ENCODE measurements around the gene EIF3I. TPM values are rescaled to one million over a fixed set of nuclear protein-coding genes. Genes with fewer than 3 reads are reported as not detected.

EIF3I gene
- total and polyA plus RNA-seq, 2 of the 13 experiments (the other 11 are each of a cell fraction or from before 2014, with no cell fraction given): 210 to 223 TPM

DNA sequence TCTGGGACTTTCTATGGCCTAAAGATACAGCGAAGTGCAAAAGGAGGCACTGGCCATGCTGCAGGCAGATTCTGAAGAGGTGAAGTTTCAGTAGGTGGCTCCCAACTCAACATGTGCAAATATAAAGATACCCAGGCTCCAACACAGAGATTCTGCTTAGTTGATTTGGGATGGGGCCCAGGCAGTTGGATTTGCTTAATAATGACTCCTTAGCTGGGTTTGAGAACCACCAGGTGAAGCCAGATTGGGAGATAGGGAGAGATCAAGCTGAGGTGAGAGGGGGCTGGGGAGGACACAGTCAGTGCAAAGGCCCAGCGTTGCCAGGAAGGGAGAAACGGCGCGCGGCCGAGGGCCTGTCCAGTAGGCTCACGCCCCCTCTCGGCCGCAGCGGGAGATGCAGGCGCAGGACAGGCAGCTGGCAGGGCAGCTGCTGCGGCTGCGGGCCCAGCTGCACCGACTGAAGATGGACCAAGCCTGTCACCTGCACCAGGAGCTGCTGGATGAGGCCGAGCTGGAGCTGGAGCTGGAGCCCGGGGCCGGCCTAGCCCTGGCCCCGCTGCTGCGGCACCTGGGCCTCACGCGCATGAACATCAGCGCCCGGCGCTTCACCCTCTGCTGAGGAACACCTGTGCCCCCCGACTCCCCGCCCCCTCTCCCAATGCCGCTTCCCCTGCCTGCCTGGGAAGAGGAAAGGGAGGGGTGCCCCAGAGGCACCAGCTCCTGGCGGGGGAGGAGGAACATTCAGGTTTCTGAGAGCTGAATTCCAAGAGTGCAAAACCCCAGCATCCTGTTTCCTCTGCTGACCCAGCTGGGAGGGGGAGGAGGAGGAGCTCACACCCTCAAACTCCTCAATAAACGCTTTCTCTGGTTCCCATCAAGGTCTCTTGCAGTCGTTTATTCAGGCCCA is 26.0 kb downstream of the EIF3I start (continued):
- TF ChIP-seq JDP2 (CRISPR knock-in tag; IDR thresholded peaks at IDR 0.05; ENCODE audit: borderline replicate concordance) (no peak), RNF2 (conservative IDR thresholded peaks at IDR 0.05; ENCODE audit: low read depth) (no peak), NFRKB (IDR thresholded peaks at IDR 0.05) (no peak), SAFB2 (CRISPR knock-in tag; IDR thresholded peaks at IDR 0.05; ENCODE audit: borderline replicate concordance, low read depth) (no peak), KLF9 (CRISPR knock-in tag; IDR thresholded peaks at IDR 0.05; ENCODE audit: low read depth) (no peak), TOE1 (CRISPR knock-in tag; IDR thresholded peaks at IDR 0.05) (no peak), GABPB1 (CRISPR knock-in tag; IDR thresholded peaks at IDR 0.05) (peak; percentile 75), THAP11 (CRISPR knock-in tag; IDR thresholded peaks at IDR 0.05) (peak; percentile 54; the same call in 1 of the 2 replicates), RAD21 (CRISPR knock-in tag; IDR thresholded peaks at IDR 0.05) (peak; percentile 94), HES4 (CRISPR knock-in tag; IDR thresholded peaks at IDR 0.05; ENCODE audit: borderline replicate concordance) (no peak), ZBTB46 (CRISPR knock-in tag; IDR thresholded peaks at IDR 0.05; ENCODE audit: borderline replicate concordance) (no peak), ZNF160 (CRISPR knock-in tag; IDR thresholded peaks at IDR 0.05) (no peak), ZNF496 (CRISPR knock-in tag; IDR thresholded peaks at IDR 0.05; ENCODE audit: insufficient replicate concordance) (no peak), SYNCRIP (IDR thresholded peaks at IDR 0.05; ENCODE audit: insufficient read depth, low read depth, low read length) (no peak), ZNF33A (CRISPR knock-in tag; IDR thresholded peaks at IDR 0.05; ENCODE audit: borderline replicate concordance) (no peak), ZNF709 (CRISPR knock-in tag; IDR thresholded peaks at IDR 0.05) (no peak), MIXL1 (CRISPR knock-in tag; IDR thresholded peaks at IDR 0.05) (peak; percentile 55; the same call in 1 of the 2 replicates), FOXK2 (IDR thresholded peaks at IDR 0.05) (no peak), TERF1 (CRISPR knock-in tag; IDR thresholded peaks at IDR 0.05) (no peak)
- TF ChIP-seq, protein P1, sequence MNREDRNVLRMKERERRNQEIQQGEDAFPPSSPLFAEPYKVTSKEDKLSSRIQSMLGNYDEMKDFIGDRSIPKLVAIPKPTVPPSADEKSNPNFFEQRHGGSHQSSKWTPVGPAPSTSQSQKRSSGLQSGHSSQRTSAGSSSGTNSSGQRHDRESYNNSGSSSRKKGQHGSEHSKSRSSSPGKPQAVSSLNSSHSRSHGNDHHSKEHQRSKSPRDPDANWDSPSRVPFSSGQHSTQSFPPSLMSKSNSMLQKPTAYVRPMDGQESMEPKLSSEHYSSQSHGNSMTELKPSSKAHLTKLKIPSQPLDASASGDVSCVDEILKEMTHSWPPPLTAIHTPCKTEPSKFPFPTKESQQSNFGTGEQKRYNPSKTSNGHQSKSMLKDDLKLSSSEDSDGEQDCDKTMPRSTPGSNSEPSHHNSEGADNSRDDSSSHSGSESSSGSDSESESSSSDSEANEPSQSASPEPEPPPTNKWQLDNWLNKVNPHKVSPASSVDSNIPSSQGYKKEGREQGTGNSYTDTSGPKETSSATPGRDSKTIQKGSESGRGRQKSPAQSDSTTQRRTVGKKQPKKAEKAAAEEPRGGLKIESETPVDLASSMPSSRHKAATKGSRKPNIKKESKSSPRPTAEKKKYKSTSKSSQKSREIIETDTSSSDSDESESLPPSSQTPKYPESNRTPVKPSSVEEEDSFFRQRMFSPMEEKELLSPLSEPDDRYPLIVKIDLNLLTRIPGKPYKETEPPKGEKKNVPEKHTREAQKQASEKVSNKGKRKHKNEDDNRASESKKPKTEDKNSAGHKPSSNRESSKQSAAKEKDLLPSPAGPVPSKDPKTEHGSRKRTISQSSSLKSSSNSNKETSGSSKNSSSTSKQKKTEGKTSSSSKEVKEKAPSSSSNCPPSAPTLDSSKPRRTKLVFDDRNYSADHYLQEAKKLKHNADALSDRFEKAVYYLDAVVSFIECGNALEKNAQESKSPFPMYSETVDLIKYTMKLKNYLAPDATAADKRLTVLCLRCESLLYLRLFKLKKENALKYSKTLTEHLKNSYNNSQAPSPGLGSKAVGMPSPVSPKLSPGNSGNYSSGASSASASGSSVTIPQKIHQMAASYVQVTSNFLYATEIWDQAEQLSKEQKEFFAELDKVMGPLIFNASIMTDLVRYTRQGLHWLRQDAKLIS (CRISPR knock-in tag; IDR thresholded peaks at IDR 0.05): no peak
- TF ChIP-seq, protein P2, sequence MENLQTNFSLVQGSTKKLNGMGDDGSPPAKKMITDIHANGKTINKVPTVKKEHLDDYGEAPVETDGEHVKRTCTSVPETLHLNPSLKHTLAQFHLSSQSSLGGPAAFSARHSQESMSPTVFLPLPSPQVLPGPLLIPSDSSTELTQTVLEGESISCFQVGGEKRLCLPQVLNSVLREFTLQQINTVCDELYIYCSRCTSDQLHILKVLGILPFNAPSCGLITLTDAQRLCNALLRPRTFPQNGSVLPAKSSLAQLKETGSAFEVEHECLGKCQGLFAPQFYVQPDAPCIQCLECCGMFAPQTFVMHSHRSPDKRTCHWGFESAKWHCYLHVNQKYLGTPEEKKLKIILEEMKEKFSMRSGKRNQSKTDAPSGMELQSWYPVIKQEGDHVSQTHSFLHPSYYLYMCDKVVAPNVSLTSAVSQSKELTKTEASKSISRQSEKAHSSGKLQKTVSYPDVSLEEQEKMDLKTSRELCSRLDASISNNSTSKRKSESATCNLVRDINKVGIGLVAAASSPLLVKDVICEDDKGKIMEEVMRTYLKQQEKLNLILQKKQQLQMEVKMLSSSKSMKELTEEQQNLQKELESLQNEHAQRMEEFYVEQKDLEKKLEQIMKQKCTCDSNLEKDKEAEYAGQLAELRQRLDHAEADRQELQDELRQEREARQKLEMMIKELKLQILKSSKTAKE (CRISPR knock-in tag; IDR thresholded peaks at IDR 0.05; ENCODE audit: borderline replicate concordance): peak; percentile 56; the same call in 1 of the 2 replicates

Data from HepG2 (cell line).